Mesothelial cell of epicardium (in vitro differentiated cells): ENCODE measurements around the gene UBQLN2. TPM values are rescaled to one million over a fixed set of nuclear protein-coding genes. Genes with fewer than 3 reads are reported as not detected.
"Not testable (repeated sequence)": the region's sequence is repeated elsewhere in the genome, so short reads cannot be mapped to it uniquely, and the experiment has no call there.

Experiments used
- DNase-seq, 2 experiments: peaks; one replicate each; pipeline ENCODE4 v3.0.0; 2021; ENCODE audit warnings: low spot score in 2 of 2; ENCODE audit not compliant: unreplicated experiment in 2 of 2
- H3K27ac Mint-ChIP-seq: 2 replicates; pipeline ENCODE4 v1.8.0; 2021; ENCODE audit warnings: mixed read lengths
- H3K27me3 Mint-ChIP-seq: 2 replicates; pipeline ENCODE4 v1.8.0; 2021; ENCODE audit warnings: low read depth, mixed read lengths
- H3K36me3 Mint-ChIP-seq: 2 replicates; pipeline ENCODE4 v1.8.0; 2021; ENCODE audit warnings: mixed read lengths
- H3K4me1 Mint-ChIP-seq: 2 replicates; pipeline ENCODE4 v1.8.0; 2021; ENCODE audit warnings: mixed read lengths
- H3K4me3 Mint-ChIP-seq: 2 replicates; pipeline ENCODE4 v1.8.0; 2021; ENCODE audit warnings: mild to moderate bottlenecking, moderate library complexity, mixed read lengths
- H3K9me3 Mint-ChIP-seq: 2 replicates; pipeline ENCODE4 v1.8.0; 2021; ENCODE audit warnings: mixed read lengths
- total RNA-seq: library from RNA; stranded (reverse); gene quantifications from 3 replicates; pipeline ENCODE4 v1.2.1, GENCODE V29; 2021
- TF ChIP-seq, protein P1 (sequence below): fragments of 200-600 bp; sonication (generic); IDR thresholded peaks from one replicate; pipeline ENCODE4 v1.5.0; 2021; ENCODE audit warnings: antibody characterized with exemption; ENCODE audit not compliant: unreplicated experiment

UBQLN2 gene
- total RNA-seq = 36.7 to 39.7 TPM (median 38.0 TPM) in 3 replicates

DNA sequence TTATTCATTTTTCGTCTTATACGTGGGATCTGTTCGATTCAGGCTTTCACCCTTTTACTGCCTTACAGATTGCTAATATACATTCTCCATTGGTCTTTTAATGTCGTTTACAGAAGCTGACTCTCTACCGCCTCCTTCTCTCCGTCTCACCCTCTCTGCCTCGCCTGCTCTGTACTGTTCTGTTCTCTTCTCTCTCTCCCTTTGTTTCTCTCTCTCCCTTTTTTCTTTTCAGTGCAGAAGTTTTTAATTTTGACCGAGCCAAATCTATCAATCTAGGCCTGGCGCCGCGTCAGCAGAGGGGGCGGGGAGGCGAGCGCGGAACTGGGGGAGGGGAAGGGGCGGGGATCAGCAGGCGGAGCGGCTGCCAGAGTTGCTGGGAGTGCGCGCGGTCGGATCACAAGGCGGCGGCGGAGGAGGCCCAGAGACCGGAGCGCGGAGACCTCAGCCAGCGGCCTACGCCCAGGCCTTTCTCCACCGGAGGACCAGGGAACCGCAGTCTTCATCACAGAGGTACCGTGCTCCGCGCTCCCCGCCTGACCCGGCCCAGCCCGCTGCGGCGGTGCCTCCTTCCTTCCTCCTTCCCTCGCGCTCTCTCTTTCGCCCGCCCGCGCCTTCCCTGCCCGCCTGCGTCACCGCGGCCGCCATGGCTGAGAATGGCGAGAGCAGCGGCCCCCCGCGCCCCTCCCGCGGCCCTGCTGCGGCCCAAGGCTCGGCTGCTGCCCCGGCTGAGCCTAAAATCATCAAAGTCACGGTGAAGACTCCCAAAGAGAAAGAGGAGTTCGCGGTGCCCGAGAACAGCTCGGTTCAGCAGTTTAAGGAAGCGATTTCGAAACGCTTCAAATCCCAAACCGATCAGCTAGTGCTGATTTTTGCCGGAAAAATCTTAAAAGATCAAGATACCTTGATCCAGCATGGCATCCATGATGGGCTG, at the start of gene UBQLN2:
UBQLN2 (plus strand) TSS at position 397 of the 931 bp plus-strand sequence; CDS start at position 644, 247 bp downstream.
- H3K36me3 Mint-ChIP-seq = no peaks in the 10 kb centered on the region
- no peaks in the 10 kb centered on the region for H3K27me3 Mint-ChIP-seq
- H3K4me1 Mint-ChIP-seq = peaks cover 20% of the 10 kb centered on the region
- H3K4me3 Mint-ChIP-seq = peak within 1 kb of the TSS; percentile 74
- peak within 1 kb of the TSS; percentile 98 for H3K27ac Mint-ChIP-seq
- H3K9me3 Mint-ChIP-seq = peaks cover 6% of the 10 kb centered on the region
- TF ChIP-seq, protein P1, sequence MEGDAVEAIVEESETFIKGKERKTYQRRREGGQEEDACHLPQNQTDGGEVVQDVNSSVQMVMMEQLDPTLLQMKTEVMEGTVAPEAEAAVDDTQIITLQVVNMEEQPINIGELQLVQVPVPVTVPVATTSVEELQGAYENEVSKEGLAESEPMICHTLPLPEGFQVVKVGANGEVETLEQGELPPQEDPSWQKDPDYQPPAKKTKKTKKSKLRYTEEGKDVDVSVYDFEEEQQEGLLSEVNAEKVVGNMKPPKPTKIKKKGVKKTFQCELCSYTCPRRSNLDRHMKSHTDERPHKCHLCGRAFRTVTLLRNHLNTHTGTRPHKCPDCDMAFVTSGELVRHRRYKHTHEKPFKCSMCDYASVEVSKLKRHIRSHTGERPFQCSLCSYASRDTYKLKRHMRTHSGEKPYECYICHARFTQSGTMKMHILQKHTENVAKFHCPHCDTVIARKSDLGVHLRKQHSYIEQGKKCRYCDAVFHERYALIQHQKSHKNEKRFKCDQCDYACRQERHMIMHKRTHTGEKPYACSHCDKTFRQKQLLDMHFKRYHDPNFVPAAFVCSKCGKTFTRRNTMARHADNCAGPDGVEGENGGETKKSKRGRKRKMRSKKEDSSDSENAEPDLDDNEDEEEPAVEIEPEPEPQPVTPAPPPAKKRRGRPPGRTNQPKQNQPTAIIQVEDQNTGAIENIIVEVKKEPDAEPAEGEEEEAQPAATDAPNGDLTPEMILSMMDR = no peak
- peak; percentile 64 to 77 for DNase-seq

DNA sequence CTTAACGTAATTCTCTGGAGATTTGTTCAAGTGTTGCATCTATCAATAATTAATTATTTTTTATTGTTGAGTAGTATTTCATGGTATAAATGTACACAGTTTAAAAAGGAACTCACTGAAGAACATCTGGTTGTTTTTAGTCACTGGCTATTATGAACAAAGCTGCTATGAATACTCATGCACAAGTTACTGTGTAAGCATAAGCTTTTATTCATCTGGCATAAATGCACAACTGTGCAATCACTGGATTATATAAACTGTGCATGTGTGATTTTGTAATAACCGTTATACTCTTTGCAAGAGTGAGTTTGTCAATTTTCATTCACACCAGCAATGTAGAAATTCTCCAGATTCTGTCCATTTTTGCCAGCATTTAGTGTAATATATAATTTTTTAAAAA, 43.8 kb upstream of the UBQLN2 start:
- no peak for DNase-seq
- Mint-ChIP-seq H3K4me1 (no peaks in the 10 kb centered on the region), H3K36me3 (no peaks in the 10 kb centered on the region), H3K27me3 (no peaks in the 10 kb centered on the region), H3K9me3 (peaks cover 57% of the 10 kb centered on the region), H3K27ac (no peak overlapping the region), H3K4me3 (no peak overlapping the region)
- TF ChIP-seq, protein P1 = no peak

DNA sequence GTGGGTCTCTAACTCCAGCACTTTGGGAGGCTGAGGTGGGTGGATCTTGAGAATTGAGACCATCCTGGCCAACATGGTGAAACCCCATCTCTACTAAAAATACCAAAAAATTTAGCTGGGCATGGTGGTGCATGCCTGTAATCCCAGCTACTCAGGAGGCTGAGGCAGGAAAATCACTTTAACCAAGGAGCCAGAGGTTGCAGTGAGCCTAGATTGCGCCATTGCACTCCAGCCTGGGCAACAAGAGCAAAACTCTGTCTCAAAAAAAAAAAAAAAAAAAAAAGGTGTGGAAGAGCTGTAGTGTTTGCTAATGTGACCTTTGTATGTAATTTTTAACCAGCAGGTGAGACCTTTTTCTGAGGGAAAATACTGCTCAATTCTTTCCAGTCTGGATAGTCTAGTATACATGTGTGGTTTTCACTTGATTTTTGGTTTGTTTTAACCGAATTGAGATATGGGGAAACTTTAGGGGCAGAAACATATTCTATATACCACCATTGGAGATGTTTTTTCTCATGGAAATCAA, 33.9 kb upstream of the UBQLN2 start:
- H3K9me3 Mint-ChIP-seq = peaks cover 66% of the 10 kb centered on the region
- not testable (repeated sequence) for H3K27ac Mint-ChIP-seq, H3K36me3 Mint-ChIP-seq

DNA sequence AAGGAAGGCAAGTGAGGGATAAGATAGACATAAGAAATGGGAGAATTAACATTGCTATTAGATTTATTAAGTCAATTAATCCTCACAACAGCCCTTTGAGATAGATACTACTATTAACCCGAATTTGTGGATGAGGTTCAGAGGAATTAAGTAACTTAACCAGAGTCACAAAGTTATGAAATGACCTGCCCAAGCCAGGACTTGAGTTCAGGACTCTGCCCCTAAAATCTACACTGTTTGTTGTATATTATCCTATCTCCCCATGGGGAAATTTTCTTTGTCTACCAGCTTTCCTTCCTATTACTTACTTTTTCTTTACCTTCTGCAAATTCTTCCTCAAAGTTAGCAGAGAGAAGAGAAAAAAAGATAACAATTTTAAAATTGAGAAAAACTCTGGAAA, 33.4 kb upstream of the UBQLN2 start:
- TF ChIP-seq, protein P1 = no peak
- H3K9me3 Mint-ChIP-seq = peaks cover 65% of the 10 kb centered on the region

More for the DNA sequence above, 33.9 kb upstream of the UBQLN2 start:
- H3K4me3 Mint-ChIP-seq, DNase-seq, H3K4me1 Mint-ChIP-seq, H3K27me3 Mint-ChIP-seq: not testable (repeated sequence)

DNA sequence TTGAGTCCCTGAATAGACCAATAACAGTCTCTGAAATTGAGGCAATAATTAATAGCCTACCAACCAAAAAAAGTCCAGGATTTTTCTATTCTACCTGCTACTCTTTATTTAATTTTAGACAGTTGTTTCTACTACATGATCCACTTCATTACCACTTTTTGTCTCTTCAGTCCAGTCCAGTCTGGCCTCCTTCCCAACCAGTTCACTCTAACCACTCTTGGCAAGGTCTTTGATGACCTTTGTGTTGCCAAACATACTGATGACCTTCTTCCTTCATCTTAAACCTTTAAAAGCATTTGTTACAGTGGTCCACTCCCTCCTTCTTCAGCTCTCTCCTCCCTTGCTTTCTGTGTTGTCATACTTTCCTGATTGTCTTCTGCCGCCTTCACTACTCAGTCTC, 12.8 kb upstream of the UBQLN2 start:
- no peak overlapping the region for H3K27ac Mint-ChIP-seq
- H3K27me3 Mint-ChIP-seq = no peaks in the 10 kb centered on the region
- TF ChIP-seq, protein P1 = no peak

More for the DNA sequence above, 33.4 kb upstream of the UBQLN2 start:
- Mint-ChIP-seq H3K36me3 (no peaks in the 10 kb centered on the region), H3K27ac (no peak overlapping the region), H3K4me3 (no peak overlapping the region), H3K4me1 (no peaks in the 10 kb centered on the region), H3K27me3 (no peaks in the 10 kb centered on the region)
- DNase-seq = no peak

DNA sequence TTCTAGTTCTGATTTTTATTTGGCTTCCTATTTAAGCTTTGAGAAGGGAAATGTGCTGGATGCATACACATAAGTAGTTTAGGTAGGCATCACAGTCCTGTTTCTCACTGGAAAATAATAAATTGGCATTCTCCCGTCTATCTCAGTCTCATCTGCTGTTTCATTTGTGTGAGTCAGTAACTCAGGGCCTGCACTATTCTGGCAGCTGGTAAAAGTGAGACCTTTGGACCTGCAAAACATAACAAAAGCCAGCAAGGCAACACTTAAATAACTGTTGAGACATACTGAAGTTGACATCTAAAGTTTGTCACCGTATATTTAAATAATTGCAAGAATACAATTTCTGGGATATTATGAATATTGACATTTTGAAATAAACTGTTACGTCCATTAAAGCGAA, 8.6 kb upstream of the UBQLN2 start:
- Mint-ChIP-seq H3K27ac (no peak overlapping the region), H3K9me3 (peaks cover 24% of the 10 kb centered on the region), H3K27me3 (no peaks in the 10 kb centered on the region), H3K4me3 (no peak overlapping the region), H3K4me1 (no peaks in the 10 kb centered on the region), H3K36me3 (no peaks in the 10 kb centered on the region)
- no peak for DNase-seq
- TF ChIP-seq, protein P1 = no peak

More for the DNA sequence above, 12.8 kb upstream of the UBQLN2 start:
- DNase-seq = no peak
- Mint-ChIP-seq H3K4me1 (no peaks in the 10 kb centered on the region), H3K4me3 (no peak overlapping the region), H3K9me3 (peaks cover 52% of the 10 kb centered on the region), H3K36me3 (no peaks in the 10 kb centered on the region)
